B cell (primary cell): ENCODE results near the gene ICA1L. TPM values are rescaled to one million over a fixed set of nuclear protein-coding genes. Genes with fewer than 3 reads are reported as not detected.

ENCODE experiments used
- ATAC-seq: fragments of 200-7000 bp; cut with Tn5 transposase; one replicate; pipeline ENCODE4 v1.10.0; 2021; ENCODE audit warnings: low read depth, mild to moderate bottlenecking, moderate number of reproducible peaks, moderate library complexity
- CTCF ChIA-PET: fragments of 350-600 bp; sonication (Branson Sonifier 250); formaldehyde crosslinking; loops from one replicate; lab custom pipeline; 2021; ENCODE audit warnings: antibody characterized with exemption, inconsistent platforms; lab: Charles Lee
- POLR2A ChIA-PET: fragments of 350-600 bp; sonication (Branson Sonifier 250); formaldehyde crosslinking; loops from one replicate; lab custom pipeline; 2021; ENCODE audit warnings: antibody characterized with exemption; lab: Charles Lee
- DNase-seq: peaks from one replicate; pipeline ENCODE4 v3.0.0; 2013
- H2AFZ ChIP-seq: 2 replicates; pipeline ENCODE4 v1.6.1; 2012; ENCODE audit warnings: mild to moderate bottlenecking, low read depth, low read length; ENCODE audit not compliant: insufficient read depth, poor library complexity, severe bottlenecking
- H3K27ac ChIP-seq, 2 donors: 1 replicate in 1 of 2; 2 replicates in 1 of 2; pipeline ENCODE4 v1.5.1; 2012 to 2013; ENCODE audit warnings: low read length in 2 of 2, mild to moderate bottlenecking in 2 of 2, moderate library complexity in 1 of 2
- H3K27me3 ChIP-seq, 4 experiments: fragments of 200-600 bp in 1 of 4; sonication (generic) in 1 of 4; replicated peaks in 1 of 4; 1 replicate in 2 of 4; 2 replicates in 2 of 4; pipeline versions ENCODE4 v1.6.1 to v1.7.0; 2013 to 2016; ENCODE audit warnings: low read length in 3 of 4, mild to moderate bottlenecking in 2 of 4, mixed read lengths in 1 of 4, moderate library complexity in 1 of 4; ENCODE audit not compliant: insufficient read depth in 4 of 4, control insufficient read depth in 3 of 4; ENCODE audit errors: control extremely low read depth in 1 of 4
- H3K36me3 ChIP-seq, 2 experiments: replicated peaks in 1 of 2; 1 replicate in 1 of 2; 2 replicates in 1 of 2; pipeline versions ENCODE4 v1.6.1 to v1.7.1; 2013; ENCODE audit warnings: low read length in 1 of 2; ENCODE audit not compliant: insufficient read depth in 2 of 2, control insufficient read depth in 1 of 2; ENCODE audit errors: control extremely low read depth in 1 of 2, extremely low read depth in 1 of 2
- H3K4me1 ChIP-seq, 2 donors: fragments of 200-600 bp in 1 of 2; sonication (generic) in 1 of 2; 1 replicate in 1 of 2; 2 replicates in 1 of 2; pipeline versions ENCODE4 v1.5.1 to v1.6.1; 2013 to 2017; ENCODE audit warnings: low read length in 2 of 2; ENCODE audit not compliant: control insufficient read depth in 2 of 2, insufficient read depth in 2 of 2
- H3K4me2 ChIP-seq: replicated peaks from 2 replicates; pipeline ENCODE3; 2012; ENCODE audit warnings: mild to moderate bottlenecking, low read depth, low read length; ENCODE audit not compliant: poor library complexity, severe bottlenecking
- H3K4me3 ChIP-seq, 5 experiments: fragments of 200-600 bp in 1 of 5; sonication (generic) in 1 of 5; 1 replicate in 3 of 5; 2 replicates in 2 of 5; pipeline versions ENCODE4 v1.5.1 to v1.7.0; 2011 to 2016; ENCODE audit warnings: low read length in 4 of 5, mild to moderate bottlenecking in 4 of 5, low read depth in 2 of 5, control low read depth in 1 of 5, moderate library complexity in 1 of 5; ENCODE audit not compliant: insufficient read depth in 1 of 5; ENCODE audit errors: control extremely low read depth in 1 of 5, extremely low read depth in 1 of 5
- H3K79me2 ChIP-seq: fragments of 200-600 bp; sonication (generic); one replicate; pipeline ENCODE4 v1.6.0; 2016; ENCODE audit warnings: low read length; ENCODE audit not compliant: control insufficient read depth, insufficient read depth
- H3K9ac ChIP-seq: fragments of 200-600 bp; sonication (generic); 2 replicates; pipeline ENCODE4 v1.6.1; 2017; ENCODE audit warnings: mild to moderate bottlenecking, low read length, moderate library complexity
- H3K9me3 ChIP-seq, 3 donors: one replicate each; pipeline versions ENCODE4 v1.6.1 to v1.7.1; 2013; ENCODE audit warnings: low read length in 2 of 3; ENCODE audit not compliant: control insufficient read depth in 2 of 3, insufficient read depth in 1 of 3; ENCODE audit errors: control extremely low read depth in 1 of 3
- H4K20me1 ChIP-seq: 2 replicates; pipeline ENCODE4 v1.6.0; 2012; ENCODE audit warnings: mild to moderate bottlenecking, low read length; ENCODE audit not compliant: insufficient read depth, control insufficient read depth, poor library complexity, severe bottlenecking
- H3K27ac Mint-ChIP-seq: one replicate; pipeline ENCODE4 v1.8.0; 2021; ENCODE audit warnings: mixed read lengths
- H3K27me3 Mint-ChIP-seq: one replicate; pipeline ENCODE4 v1.8.0; 2021; ENCODE audit warnings: mixed read lengths
- H3K4me1 Mint-ChIP-seq: one replicate; pipeline ENCODE4 v1.8.0; 2021; ENCODE audit warnings: mixed read lengths
- H3K4me3 Mint-ChIP-seq: one replicate; pipeline ENCODE4 v1.8.0; 2021; ENCODE audit warnings: mixed read lengths
- H3K9me3 Mint-ChIP-seq: one replicate; pipeline ENCODE4 v1.8.0; 2022; ENCODE audit warnings: mixed read lengths; ENCODE audit not compliant: insufficient read depth
- CTCF ChIP-seq: fragments of 200-600 bp; IDR thresholded peaks from one replicate; pipeline ENCODE4 v1.8.0; 2022; ENCODE audit warnings: antibody characterized with exemption, mild to moderate bottlenecking
- EZH2 ChIP-seq: IDR thresholded peaks from 2 replicates; pipeline ENCODE4 v1.6.1; 2012; ENCODE audit warnings: borderline replicate concordance, low read depth, mild to moderate bottlenecking, moderate library complexity, low read length; ENCODE audit not compliant: insufficient read depth, poor library complexity, severe bottlenecking
- whole genome bisulfite sequencing: methylation state at CpG from one replicate; pipeline ENCODE4 v1.1.5; 2013; ENCODE audit warnings: missing lambda C conversion rate; ENCODE audit not compliant: insufficient coverage; 5-methylcytosine and 5-hydroxymethylcytosine counted together
- intact Hi-C: fragments of 100-400 bp; cut with micrococcal nuclease; formaldehyde crosslinking; loops from one replicate; pipeline ENCODE4 v1.10.0; 2022
- polyA plus RNA-seq: library from polyadenylated mRNA; depleted of rRNA; stranded (reverse); fragments of >200 nt; gene quantifications from 2 replicates; pipeline ENCODE4 v1.2.3, GENCODE V29; 2012
- total RNA-seq, 2 donors: library from RNA; stranded (reverse); fragments of 120-200 nt in 1 of 2; gene quantifications; 1 replicate in 1 of 2; 2 replicates in 1 of 2; pipeline versions ENCODE4 v1.2.3 to v1.2.4, GENCODE V29; 2013 to 2022

The ICA1L gene
- total and polyA plus RNA-seq, 2 donors (not counting 1 experiment from before 2014, with no cell fraction given): 2.4 to 6.8 TPM

- Histone ChIP-seq H3K27me3 (no peaks in the 10 kb centered on the region), H3K9me3 (no peaks in the 10 kb centered on the region), H4K20me1 (no peaks in the 10 kb centered on the region), H3K27ac (no peak overlapping the region), H3K79me2 (no peaks in the 10 kb centered on the region), H3K4me1 (peaks cover 0 to 9% of the 10 kb centered on the region in 2 donors), H3K36me3 (peaks cover 3 to 64% of the 10 kb centered on the region in 2 experiments), H3K9ac (no peak overlapping the region), H3K4me3 (no peak overlapping the region), H2AFZ (no peak overlapping the region), H3K4me2 (no peak overlapping the region)
- no peak for TF ChIP-seq EZH2
- no peaks in the 10 kb centered on the region for H3K9me3 Mint-ChIP-seq
- ChIA-PET POLR2A (no interaction called here), CTCF (interaction anchor here (1.0 kb wide), 1 partner anchor 102 kb away, joined by 3 read pairs; no protein-coding TSS in a partner anchor)
- WGBS: 94% methylated on average over 2 of the region's 2 CpGs
- no peak overlapping the region for H3K4me3 Mint-ChIP-seq
- peak overlapping the region; percentile 33 for H3K27ac Mint-ChIP-seq
- no peak for DNase-seq
- ATAC-seq: no peak
- no peaks in the 10 kb centered on the region for H3K27me3 Mint-ChIP-seq
- H3K4me1 Mint-ChIP-seq: peaks cover 10% of the 10 kb centered on the region
- intact Hi-C loops: no loop called here
These were observed 113.0 kb downstream of the ICA1L start for GRCh38 chr2:202758604-202759003.

- Mint-ChIP-seq H3K4me1 (peaks cover 7% of the 10 kb centered on the region), H3K27ac (no peak overlapping the region), H3K9me3 (no peaks in the 10 kb centered on the region), H3K4me3 (no peak overlapping the region), H3K27me3 (no peaks in the 10 kb centered on the region)
- CTCF ChIA-PET: interaction anchor here (1.0 kb wide), 2 partner anchors 102 to 169 kb away, joined by 3 read pairs; no protein-coding TSS in a partner anchor
- H3K36me3 ChIP-seq: peaks cover 3 to 64% of the 10 kb centered on the region in 2 experiments
- no peak overlapping the region for H3K9ac ChIP-seq
- intact Hi-C loops: no loop called here
- H3K27me3 ChIP-seq: no peaks in the 10 kb centered on the region
- WGBS: no CpG with 5 or more reads among the region's 4 CpGs
- ATAC-seq (no peak), DNase-seq (no peak)
- H4K20me1 ChIP-seq: no peaks in the 10 kb centered on the region
- no peak overlapping the region for H3K27ac ChIP-seq
- no peaks in the 10 kb centered on the region for H3K9me3 ChIP-seq
- H3K4me1 ChIP-seq: peaks cover 0 to 4% of the 10 kb centered on the region in 2 donors
- H3K79me2 ChIP-seq: no peaks in the 10 kb centered on the region
- no peak overlapping the region for H2AFZ ChIP-seq
- no peak overlapping the region for H3K4me3 ChIP-seq
- H3K4me2 ChIP-seq: no peak overlapping the region
- POLR2A ChIA-PET: no interaction called here
- no peak for TF ChIP-seq EZH2
- no peak for TF ChIP-seq CTCF
These were observed 113.4 kb downstream of the ICA1L start for GRCh38 chr2:202758128-202758527.
